Stimulated activated effector memory CD8-positive, alpha-beta T cell treated with anti-CD3 and anti-CD28 coated beads, Interleukin-12 subunit alpha, Interleukin-12 subunit beta, amount 100 ng/mL, for 72 hours (primary cell): ENCODE measurements around the gene TMEM255B.
A peak's percentile ranks its signal among the peaks of the same experiment; 100 is the strongest.
"Not testable (repeated sequence)": the region's sequence is repeated elsewhere in the genome, so short reads cannot be mapped to it uniquely, and the experiment has no call there.

Experiments used
- ATAC-seq: fragments of 150-1000 bp; cut with Tn5 transposase; 2 replicates; pipeline ENCODE4 v1.10.0; 2021
- DNase-seq, 2 donors: peaks; one replicate each; pipeline ENCODE4 v3.0.0; 2021 to 2022; ENCODE audit warnings: low spot score in 2 of 2
- H3K27ac Mint-ChIP-seq: one replicate; pipeline ENCODE4 v1.8.0; 2022; ENCODE audit warnings: mild to moderate bottlenecking, mixed read lengths
- H3K36me3 Mint-ChIP-seq: one replicate; pipeline ENCODE4 v1.8.0; 2022; ENCODE audit warnings: mild to moderate bottlenecking, mixed read lengths
- H3K4me1 Mint-ChIP-seq: one replicate; pipeline ENCODE4 v1.8.0; 2022; ENCODE audit warnings: mixed read lengths
- H3K4me3 Mint-ChIP-seq: one replicate; pipeline ENCODE4 v1.8.0; 2022; ENCODE audit warnings: mild to moderate bottlenecking, mixed read lengths
- H3K9me3 Mint-ChIP-seq: one replicate; pipeline ENCODE4 v1.8.0; 2022; ENCODE audit warnings: mixed read lengths

The TMEM255B gene

DNA sequence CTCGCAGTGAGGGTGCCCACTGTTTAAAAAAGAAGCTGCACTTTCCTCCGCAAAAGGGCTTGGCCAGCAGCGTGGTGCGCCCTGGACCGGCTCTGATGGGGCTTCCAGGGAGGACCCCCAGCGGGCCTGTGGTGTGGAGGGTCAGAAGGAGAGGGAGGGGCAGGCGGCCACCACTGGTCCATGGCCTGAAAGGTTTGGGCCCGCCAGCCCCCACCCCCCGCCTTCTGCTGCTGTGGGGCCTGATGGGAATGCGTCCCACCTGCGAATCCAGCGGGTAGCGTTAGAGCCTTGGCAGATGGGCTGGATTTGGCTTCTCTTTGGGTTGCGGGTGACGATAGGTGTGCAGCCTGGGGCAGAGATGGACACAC lies 34.7 kb downstream of the TMEM255B start:
- Mint-ChIP-seq H3K4me3 (no peak overlapping the region), H3K4me1 (no peaks in the 10 kb centered on the region), H3K9me3 (no peaks in the 10 kb centered on the region), H3K27ac (no peak overlapping the region), H3K36me3 (no peaks in the 10 kb centered on the region)
- no peak for DNase-seq
- no peak for ATAC-seq

GRCh38 chr13:113794086-113794485 lies 35.1 kb downstream of the TMEM255B start:
- H3K4me3 Mint-ChIP-seq = no peak overlapping the region
- H3K27ac Mint-ChIP-seq = no peak overlapping the region
- H3K9me3 Mint-ChIP-seq = no peaks in the 10 kb centered on the region
- no peaks in the 10 kb centered on the region for H3K4me1 Mint-ChIP-seq
- no peak for ATAC-seq
- no peak for DNase-seq
- H3K36me3 Mint-ChIP-seq = no peaks in the 10 kb centered on the region

DNA sequence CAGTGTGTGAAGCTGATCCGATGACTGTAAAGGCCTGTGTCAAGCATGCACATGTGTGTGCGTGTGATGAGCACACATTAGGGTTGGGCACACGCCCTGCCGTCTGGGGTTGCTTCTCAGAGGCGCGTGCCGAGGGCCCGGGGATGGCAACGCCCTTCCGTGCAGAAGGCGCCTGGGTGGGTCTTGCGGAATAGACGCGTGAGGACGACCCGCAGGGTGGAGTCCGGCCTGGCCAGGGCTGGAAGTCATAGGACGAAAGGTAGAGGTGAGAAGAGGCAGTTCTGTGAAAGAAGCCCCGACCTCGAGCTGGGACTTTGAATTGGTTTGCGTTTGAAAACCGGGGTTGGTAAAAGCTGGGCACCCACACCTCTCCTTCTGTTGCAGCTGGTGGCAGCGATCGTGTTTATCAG lies 35.7 kb downstream of the TMEM255B start:
- no peak overlapping the region for H3K27ac Mint-ChIP-seq
- no peaks in the 10 kb centered on the region for H3K36me3 Mint-ChIP-seq
- no peaks in the 10 kb centered on the region for H3K4me1 Mint-ChIP-seq
- ATAC-seq (peak; percentile 13), DNase-seq (no peak)
- no peaks in the 10 kb centered on the region for H3K9me3 Mint-ChIP-seq
- no peak overlapping the region for H3K4me3 Mint-ChIP-seq

DNA sequence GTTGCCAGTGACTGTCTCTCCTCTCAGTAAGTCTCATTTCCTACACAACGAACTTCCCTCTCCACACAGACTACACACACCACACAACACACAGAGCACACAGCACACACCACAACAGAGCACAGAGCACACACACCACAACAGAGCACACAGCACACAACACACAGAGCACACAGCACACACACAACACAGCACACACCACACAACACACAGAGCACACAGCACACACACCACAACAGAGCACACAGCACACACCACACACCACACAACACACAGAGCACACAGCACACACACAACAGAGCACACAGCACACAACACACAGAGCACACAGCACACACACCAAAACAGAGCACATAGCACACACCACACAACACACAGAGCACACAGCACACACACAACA lies 36.3 kb downstream of the TMEM255B start:
- DNase-seq, H3K36me3 Mint-ChIP-seq, H3K9me3 Mint-ChIP-seq, H3K4me3 Mint-ChIP-seq, ATAC-seq, H3K4me1 Mint-ChIP-seq, H3K27ac Mint-ChIP-seq: not testable (repeated sequence)

GRCh38 chr13:113796211-113796963 lies 37.4 kb downstream of the TMEM255B start:
- Mint-ChIP-seq H3K4me3 (no peak overlapping the region), H3K27ac (no peak overlapping the region), H3K9me3 (no peaks in the 10 kb centered on the region), H3K36me3 (no peaks in the 10 kb centered on the region), H3K4me1 (no peaks in the 10 kb centered on the region)
- DNase-seq (no peak), ATAC-seq (no peak)

- DNase-seq (no peak), ATAC-seq (no peak)
- H3K27ac Mint-ChIP-seq = no peak overlapping the region
- H3K4me3 Mint-ChIP-seq = no peak overlapping the region
- no peaks in the 10 kb centered on the region for H3K9me3 Mint-ChIP-seq
- H3K4me1 Mint-ChIP-seq = no peaks in the 10 kb centered on the region
- no peaks in the 10 kb centered on the region for H3K36me3 Mint-ChIP-seq
Observed at GRCh38 chr13:113796964-113797676, 38.1 kb downstream of the TMEM255B start.

GRCh38 chr13:113798200-113798811 lies 39.3 kb downstream of the TMEM255B start:
- Mint-ChIP-seq H3K4me3 (no peak overlapping the region), H3K27ac (no peak overlapping the region), H3K36me3 (no peaks in the 10 kb centered on the region), H3K4me1 (no peaks in the 10 kb centered on the region), H3K9me3 (no peaks in the 10 kb centered on the region)
- ATAC-seq = no peak
- no peak for DNase-seq

DNA sequence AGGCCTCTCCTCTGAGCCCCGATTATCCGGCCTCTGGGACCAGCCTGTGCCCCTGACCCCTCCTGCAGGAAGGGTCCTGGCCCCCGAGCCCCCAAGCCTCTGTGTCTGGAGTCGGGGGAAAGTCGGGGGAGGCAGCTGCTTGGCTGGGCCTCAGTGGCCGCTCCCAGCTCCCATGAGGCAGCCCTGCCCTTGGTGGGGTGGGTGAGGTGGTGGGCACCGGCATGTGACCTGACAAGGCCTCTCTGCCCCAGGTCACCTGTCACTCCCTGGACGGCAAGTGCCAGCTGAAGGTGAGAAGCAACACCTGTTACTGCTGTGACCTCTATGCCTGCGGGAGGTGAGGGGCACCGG lies 41.5 kb downstream of the TMEM255B start:
- Mint-ChIP-seq H3K36me3 (no peaks in the 10 kb centered on the region), H3K9me3 (no peaks in the 10 kb centered on the region), H3K27ac (no peak overlapping the region), H3K4me1 (no peaks in the 10 kb centered on the region), H3K4me3 (no peak overlapping the region)
- DNase-seq = no peak
- ATAC-seq = no peak

- H3K4me1 Mint-ChIP-seq = no peaks in the 10 kb centered on the region
- no peak for ATAC-seq
- no peaks in the 10 kb centered on the region for H3K9me3 Mint-ChIP-seq
- no peak overlapping the region for H3K4me3 Mint-ChIP-seq
- no peak overlapping the region for H3K27ac Mint-ChIP-seq
- no peak for DNase-seq
- no peaks in the 10 kb centered on the region for H3K36me3 Mint-ChIP-seq
Observed at GRCh38 chr13:113801289-113801961, 42.4 kb downstream of the TMEM255B start.

- H3K4me1 Mint-ChIP-seq = no peaks in the 10 kb centered on the region
- H3K4me3 Mint-ChIP-seq = no peak overlapping the region
- no peaks in the 10 kb centered on the region for H3K9me3 Mint-ChIP-seq
- no peaks in the 10 kb centered on the region for H3K36me3 Mint-ChIP-seq
- ATAC-seq (no peak), DNase-seq (no peak)
- no peak overlapping the region for H3K27ac Mint-ChIP-seq
Observed at GRCh38 chr13:113802090-113802531, 43.1 kb downstream of the TMEM255B start.

GRCh38 chr13:113802761-113803160 lies 43.7 kb downstream of the TMEM255B start:
- Mint-ChIP-seq H3K4me3 (no peak overlapping the region), H3K36me3 (no peaks in the 10 kb centered on the region), H3K4me1 (peaks cover under 1% of the 10 kb centered on the region), H3K9me3 (no peaks in the 10 kb centered on the region), H3K27ac (no peak overlapping the region)
- ATAC-seq = no peak
- DNase-seq = no peak

DNA sequence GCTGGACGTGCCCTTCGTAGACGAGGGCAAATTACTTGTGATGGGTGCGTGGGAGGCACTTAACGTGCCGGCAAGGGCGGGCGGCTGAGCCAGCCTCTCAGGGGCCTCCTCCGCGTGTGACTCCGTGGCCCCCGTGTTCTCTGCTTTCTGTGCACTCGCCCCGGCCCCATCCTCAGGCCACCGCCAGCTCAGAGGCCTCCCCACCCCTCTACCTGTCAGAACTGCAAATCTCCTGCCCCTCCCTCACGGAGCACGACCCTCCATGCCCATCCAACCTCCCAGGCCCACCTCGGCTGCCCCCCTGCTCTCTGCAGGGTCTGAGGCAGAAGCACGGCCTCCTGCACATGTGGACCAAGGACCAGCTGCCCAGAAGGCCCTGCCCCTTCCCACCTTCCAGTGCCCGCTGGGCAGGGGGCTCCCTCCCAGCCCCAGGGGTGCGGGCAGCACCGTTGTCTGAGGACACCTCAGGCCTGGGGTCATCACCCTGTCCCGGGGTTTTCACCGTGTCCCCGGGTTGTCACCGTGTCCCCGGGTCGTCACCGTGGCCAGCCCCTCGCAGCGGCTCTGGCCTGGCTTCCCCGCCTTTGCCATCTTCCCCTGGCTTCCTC lies 44.5 kb downstream of the TMEM255B start:
- peaks cover 3% of the 10 kb centered on the region for H3K9me3 Mint-ChIP-seq

DNA sequence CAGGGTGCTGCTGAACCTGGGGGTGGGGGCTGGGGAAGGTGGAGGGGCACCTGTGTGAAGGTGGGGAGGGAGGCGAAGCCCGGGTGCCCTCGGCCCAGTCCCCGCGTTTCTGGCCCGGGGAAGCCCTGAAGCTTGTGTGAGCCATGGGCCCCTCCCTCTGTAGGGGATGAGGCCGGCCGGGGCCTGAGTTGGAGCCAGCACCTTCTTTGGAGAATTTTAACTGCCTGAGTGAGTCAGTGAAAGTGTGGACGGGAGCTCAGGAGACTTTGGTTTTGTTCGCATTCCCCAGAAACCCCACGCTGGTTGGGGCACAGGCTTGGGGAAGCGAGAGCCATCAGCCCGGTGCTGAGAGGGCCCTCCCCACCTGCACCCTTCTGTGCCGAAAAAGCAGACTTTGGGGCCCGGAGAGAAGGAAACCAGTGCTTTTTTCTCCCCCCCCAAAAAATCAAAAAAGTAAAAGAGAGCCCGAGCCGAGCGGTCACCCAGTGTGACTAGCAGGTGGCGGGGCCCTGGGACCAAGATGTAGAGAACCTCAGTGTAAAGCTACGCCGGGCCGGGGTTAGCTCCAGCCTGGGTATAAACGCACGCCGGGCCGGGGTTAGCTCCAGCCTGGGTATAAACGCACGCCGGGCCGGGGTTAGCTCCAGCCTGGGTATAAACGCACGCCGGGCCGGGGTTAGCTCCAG lies 45.1 kb downstream of the TMEM255B start:
- Mint-ChIP-seq H3K27ac (no peak overlapping the region), H3K36me3 (peaks cover 6% of the 10 kb centered on the region), H3K4me3 (no peak overlapping the region), H3K9me3 (peaks cover 3% of the 10 kb centered on the region), H3K4me1 (peaks cover 5% of the 10 kb centered on the region)
- DNase-seq (no peak), ATAC-seq (no peak)

More for the DNA sequence above, 44.5 kb downstream of the TMEM255B start:
- DNase-seq = no peak
- no peak for ATAC-seq
- Mint-ChIP-seq H3K4me1 (peaks cover 5% of the 10 kb centered on the region), H3K4me3 (no peak overlapping the region), H3K36me3 (peaks cover 3% of the 10 kb centered on the region), H3K27ac (no peak overlapping the region)

DNA sequence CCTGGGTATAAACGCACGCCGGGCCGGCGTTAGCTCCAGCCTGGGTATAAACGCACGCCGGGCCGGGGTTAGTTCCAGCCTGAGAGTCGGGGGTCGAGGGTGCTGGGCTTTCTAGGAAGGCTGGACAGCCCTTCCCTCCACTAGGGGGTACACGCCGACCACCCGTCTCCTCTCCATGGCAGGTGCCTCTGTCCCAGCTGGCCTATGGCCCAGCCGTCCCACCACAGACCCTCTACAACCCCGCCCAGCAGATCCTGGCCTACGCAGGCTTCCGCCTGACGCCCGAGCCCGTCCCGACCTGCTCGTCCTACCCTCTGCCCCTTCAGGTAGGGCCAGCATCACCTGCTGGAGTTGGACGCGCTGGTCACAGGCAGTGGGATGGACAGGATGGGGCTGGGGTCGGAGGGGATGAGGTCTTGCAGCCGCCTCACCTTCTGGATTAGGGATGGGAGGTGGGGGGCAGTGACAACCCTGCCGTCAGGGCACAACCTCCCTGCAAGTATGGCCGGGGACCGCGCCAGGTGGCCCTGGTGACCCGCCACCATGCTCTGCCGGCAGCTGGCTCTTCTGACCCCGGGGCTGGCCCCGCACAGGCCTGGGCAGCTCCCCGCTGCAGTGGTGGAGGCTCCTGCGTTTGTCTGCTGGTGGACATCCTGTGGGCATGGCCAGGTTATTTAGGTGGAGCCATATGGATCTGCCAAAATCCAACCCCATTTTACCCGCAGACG lies 45.8 kb downstream of the TMEM255B start:
- H3K4me3 Mint-ChIP-seq = no peak overlapping the region
- no peak for ATAC-seq
- peaks cover 6% of the 10 kb centered on the region for H3K36me3 Mint-ChIP-seq
- DNase-seq = no peak
- H3K9me3 Mint-ChIP-seq = peaks cover 3% of the 10 kb centered on the region
- H3K27ac Mint-ChIP-seq = no peak overlapping the region
- peaks cover 5% of the 10 kb centered on the region for H3K4me1 Mint-ChIP-seq
